ENCODE results near the gene NAT9.

GRCh38 chr17:74752415-74752814, 23.7 kb downstream of the NAT9 start:
- TF ChIP-seq CTCF (IDR thresholded peaks at IDR 0.05; ENCODE audit: low read depth, low read length), result no peak
- no peak for TF ChIP-seq MAX (IDR thresholded peaks at IDR 0.05; ENCODE audit: low read depth, low read length)
- TF ChIP-seq POLR2A (IDR thresholded peaks at IDR 0.05; ENCODE audit: extremely low read depth, insufficient read length), result no peak
- TF ChIP-seq MYC (IDR thresholded peaks at IDR 0.05; ENCODE audit: low read depth, low read length), result no peak

All from NB4 (cell line).